PC-3 (cell line): ENCODE results near the gene HES1.

Experiments used
- CTCF ChIP-seq: fragments of 300-600 bp; sonication (generic); conservative IDR thresholded peaks from 2 replicates; pipeline ENCODE4 v1.5.1; 2017; ENCODE audit warnings: antibody characterized with exemption, low read depth, mild to moderate bottlenecking, low read length
- EZH2 ChIP-seq: fragments of 300-600 bp; sonication (generic); IDR thresholded peaks from one replicate; pipeline ENCODE4 v1.6.1; 2017; ENCODE audit warnings: antibody characterized with exemption, mild to moderate bottlenecking, low read length; ENCODE audit not compliant: unreplicated experiment
- EZH2phosphoT487 ChIP-seq: fragments of 300-600 bp; sonication (generic); IDR thresholded peaks from 2 replicates; pipeline ENCODE4 v1.6.1; 2018; ENCODE audit warnings: mild to moderate bottlenecking, antibody characterized with exemption, low read length, borderline replicate concordance

- TF ChIP-seq EZH2 (no peak), CTCF (no peak), EZH2phosphoT487 (no peak)
Measured at GRCh38 chr3:194156095-194156494, 20.1 kb downstream of the HES1 start.
